HG03025 (cell line): Measurements from ENCODE around the gene PTGES.
"Not testable (repeated sequence)": the region's sequence is repeated elsewhere in the genome, so short reads cannot be mapped to it uniquely, and the experiment has no call there.

Experiments used
- ATAC-seq: cut with Tn5 transposase; IDR thresholded peaks from one replicate; pipeline ENCODE4 v1.9.1; 2021; ENCODE audit warnings: mild to moderate bottlenecking, moderate library complexity; ENCODE audit not compliant: unreplicated experiment, low FRiP score

PTGES gene, protein sequence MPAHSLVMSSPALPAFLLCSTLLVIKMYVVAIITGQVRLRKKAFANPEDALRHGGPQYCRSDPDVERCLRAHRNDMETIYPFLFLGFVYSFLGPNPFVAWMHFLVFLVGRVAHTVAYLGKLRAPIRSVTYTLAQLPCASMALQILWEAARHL

GRCh38 chr9:129752900-129753729 is at the start of gene PTGES:
Gene PTGES, minus strand, starts transcription at chr9:129753042. Its CDS starts 30 bp downstream, at chr9:129753012.
- no peak for ATAC-seq

- no peak for ATAC-seq
Observed at GRCh38 chr9:129801504-129801903, 48.7 kb upstream of the PTGES start.

GRCh38 chr9:129798973-129799372 is 46.1 kb upstream of the PTGES start:
- ATAC-seq: no peak

GRCh38 chr9:129796029-129796428 is 43.2 kb upstream of the PTGES start:
- not testable (repeated sequence) for ATAC-seq

GRCh38 chr9:129794549-129794948 is 41.7 kb upstream of the PTGES start:
- no peak for ATAC-seq

- ATAC-seq: no peak
Observed at GRCh38 chr9:129786481-129786880, 33.6 kb upstream of the PTGES start.

GRCh38 chr9:129785866-129786265 is 33.0 kb upstream of the PTGES start:
- no peak for ATAC-seq

DNA sequence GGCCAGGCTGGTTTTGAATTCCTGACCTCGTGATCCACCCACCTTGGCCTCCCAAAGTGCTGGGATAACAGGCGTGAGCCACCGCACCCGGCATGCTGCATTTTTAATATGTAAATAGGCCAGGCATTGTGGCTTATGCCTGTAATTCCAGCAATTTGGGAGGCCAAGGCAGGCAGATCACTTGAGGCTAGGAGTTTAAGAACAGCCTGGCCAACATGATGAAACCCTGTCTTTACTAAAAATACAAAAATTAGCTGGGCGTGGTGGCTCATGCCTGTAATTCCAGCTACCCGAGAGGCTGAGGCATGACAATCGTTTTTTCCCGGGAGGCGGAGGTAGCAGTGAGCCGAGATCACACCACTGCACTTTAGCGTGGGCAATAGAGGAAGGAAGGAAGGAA is 32.1 kb upstream of the PTGES start:
- not testable (repeated sequence) for ATAC-seq

- ATAC-seq: no peak
Observed at GRCh38 chr9:129783516-129784361, 30.9 kb upstream of the PTGES start.

DNA sequence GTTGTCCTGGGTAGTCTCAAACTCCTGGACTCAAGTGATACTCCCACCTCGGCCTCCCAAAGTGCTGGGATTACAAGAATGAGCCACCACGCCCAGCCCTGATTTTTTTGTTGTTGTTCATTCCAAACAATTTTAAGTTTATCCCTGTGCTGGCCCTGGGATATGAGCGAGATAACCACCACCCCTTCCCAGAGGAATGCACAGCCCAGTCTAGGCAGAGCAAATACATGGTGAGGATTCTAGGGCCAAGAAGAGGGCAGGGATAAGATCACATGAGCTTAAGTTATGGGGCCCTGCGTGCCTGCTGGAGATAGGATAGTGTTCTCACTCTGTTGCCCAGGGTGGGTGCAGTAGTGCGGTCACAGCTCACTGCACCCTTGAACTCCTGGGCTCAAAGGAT is 29.1 kb upstream of the PTGES start:
- no peak for ATAC-seq

DNA sequence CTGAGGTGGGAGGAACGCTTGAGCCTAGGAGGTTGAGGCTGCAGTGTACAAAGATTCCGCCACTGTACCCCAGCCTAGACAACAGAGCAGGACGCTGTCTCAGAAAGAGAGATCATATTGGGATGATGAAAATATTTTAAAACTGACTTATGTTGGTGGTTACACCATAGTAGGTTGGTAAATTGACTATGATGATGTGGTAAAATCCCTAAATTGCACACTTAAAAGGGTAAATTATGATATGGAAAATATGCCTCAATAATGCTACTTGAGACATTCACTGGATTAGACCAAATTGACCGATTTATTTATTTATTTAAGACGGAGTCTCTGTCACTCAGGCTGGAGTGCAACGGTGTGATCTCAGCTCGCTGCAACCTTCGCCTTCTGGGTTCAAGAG is 28.3 kb upstream of the PTGES start:
- no peak for ATAC-seq

- no peak for ATAC-seq
Observed at GRCh38 chr9:129779560-129780190, 26.8 kb upstream of the PTGES start.

GRCh38 chr9:129778469-129778868 is 25.6 kb upstream of the PTGES start:
- ATAC-seq: no peak

DNA sequence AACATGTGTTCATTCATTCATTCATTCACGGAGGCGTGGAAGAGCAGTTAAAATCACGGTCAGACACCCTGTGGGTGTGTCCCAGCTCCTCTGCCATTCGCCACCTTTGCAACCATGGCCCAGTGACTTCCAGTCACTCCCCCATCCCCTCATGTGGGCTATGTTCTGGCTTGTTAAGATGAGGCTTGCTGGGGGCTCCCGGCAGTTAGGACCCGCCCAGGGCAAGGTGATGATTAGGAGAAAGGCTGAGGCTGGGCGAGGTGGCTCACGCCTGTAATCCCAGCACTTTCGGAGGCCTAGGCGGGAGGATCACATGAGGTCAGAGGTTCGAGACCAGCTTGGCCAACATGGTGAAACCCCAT is 24.9 kb upstream of the PTGES start:
- no peak for ATAC-seq

DNA sequence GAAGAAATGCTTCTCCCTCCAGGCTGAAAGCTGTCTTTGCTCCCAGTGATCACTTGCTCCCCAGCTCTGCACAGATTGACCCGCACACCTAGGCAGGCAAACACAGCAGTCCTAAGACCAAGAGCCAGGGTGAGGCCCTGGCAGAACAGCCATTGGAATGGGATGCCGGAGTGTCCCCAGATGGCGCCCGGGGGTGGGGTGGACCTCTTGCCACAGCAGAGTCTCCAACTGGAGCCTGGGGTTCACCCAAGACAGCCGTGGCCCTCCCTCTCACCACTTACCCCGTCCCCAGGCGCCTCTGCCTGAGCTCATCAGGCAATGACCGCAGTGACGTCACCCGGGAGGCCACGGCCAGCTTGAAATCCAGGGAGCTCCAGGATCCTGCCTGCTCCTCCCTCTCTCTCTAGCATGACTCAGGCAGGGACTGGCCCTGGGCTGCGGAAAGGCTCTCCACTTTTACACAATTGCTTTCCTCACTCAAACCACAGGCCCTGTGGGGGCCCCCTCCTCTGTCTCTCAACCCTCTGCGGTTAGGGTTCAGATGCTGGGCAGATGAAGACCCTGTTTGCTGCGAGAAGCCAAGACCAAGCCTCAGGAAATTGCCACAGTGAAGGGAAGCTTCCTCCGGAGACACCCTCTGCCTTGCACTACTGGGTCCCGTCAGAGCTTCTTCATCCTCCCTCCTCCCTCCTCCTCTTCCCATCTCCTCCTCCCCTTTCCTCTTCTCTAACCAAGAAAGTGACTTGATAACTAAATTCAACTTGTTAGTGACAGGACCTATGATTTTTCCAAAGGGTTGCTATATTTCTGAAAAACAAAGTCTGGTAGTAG is 24.3 kb upstream of the PTGES start:
- no peak for ATAC-seq

DNA sequence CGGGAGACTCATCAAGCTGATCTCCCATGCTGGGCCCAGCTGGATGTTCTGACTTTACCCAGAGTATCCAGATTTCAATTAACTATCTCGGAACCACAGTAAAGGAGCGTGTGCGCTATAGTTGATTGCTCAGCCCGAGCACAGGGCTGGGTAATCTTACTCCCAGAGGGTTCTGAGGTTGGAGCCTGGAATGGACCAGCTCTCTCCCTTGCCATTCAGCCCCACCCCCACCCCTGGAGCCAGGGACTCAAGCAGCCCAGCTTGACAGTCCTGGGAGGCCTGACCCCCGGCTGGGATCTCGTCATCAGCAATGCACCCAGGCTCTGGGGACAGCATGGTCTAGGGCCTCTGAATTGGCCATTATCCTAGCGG is 23.7 kb upstream of the PTGES start:
- ATAC-seq: no peak

- ATAC-seq: not testable (repeated sequence)
Observed at GRCh38 chr9:129776096-129776495, 23.3 kb upstream of the PTGES start.

DNA sequence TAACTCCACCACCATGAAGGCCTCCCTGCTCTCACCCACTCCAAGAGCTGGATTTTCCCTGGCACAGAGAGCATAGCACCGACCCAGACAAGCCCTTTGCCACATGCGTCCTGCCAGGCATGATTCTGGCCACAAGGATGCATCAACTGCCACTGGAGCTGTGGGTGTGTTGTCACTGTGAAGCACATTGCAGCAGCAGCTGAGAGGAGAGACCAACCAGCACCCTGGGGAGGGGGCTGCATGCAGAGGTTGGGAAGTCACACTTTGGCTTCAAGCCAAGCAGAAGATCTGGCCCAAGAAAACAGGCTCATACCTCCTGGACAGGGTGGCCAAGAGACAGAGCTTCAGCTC is 22.6 kb upstream of the PTGES start:
- no peak for ATAC-seq

- ATAC-seq: no peak
Observed at GRCh38 chr9:129774791-129775447, 22.1 kb upstream of the PTGES start.
